ENCODE results near the gene CFAP97D1.

CFAP97D1 gene

GRCh38 chr17:43810226-43810715 lies 30.0 kb downstream of the CFAP97D1 start:
- no peaks in the 10 kb centered on the region; the same call in none of the 2 replicates for H3K27me3 ChIP-seq (replicated peaks; ENCODE audit: control insufficient read depth, insufficient read depth, low read length)
- H3K36me3 ChIP-seq (ENCODE audit: control insufficient read depth, insufficient read depth, low read length), result no peaks in the 10 kb centered on the region
- no peak overlapping the region for H3K4me3 ChIP-seq (replicated peaks; ENCODE audit: low read depth, low read length)
- TF ChIP-seq CTCF (IDR thresholded peaks at IDR 0.05; ENCODE audit: insufficient read depth, low read length, poor library complexity, severe bottlenecking), result no peak
- no peak for DNase-seq (ENCODE audit: extremely low read depth, insufficient read length)

GRCh38 chr17:43810823-43811222 lies 30.6 kb downstream of the CFAP97D1 start:
- no peak for DNase-seq (ENCODE audit: extremely low read depth, insufficient read length)
- Histone ChIP-seq H3K36me3 (ENCODE audit: control insufficient read depth, insufficient read depth, low read length) (no peaks in the 10 kb centered on the region), H3K27me3 (replicated peaks; ENCODE audit: control insufficient read depth, insufficient read depth, low read length) (no peaks in the 10 kb centered on the region; the same call in none of the 2 replicates), H3K4me3 (replicated peaks; ENCODE audit: low read depth, low read length) (no peak overlapping the region)
- no peak for TF ChIP-seq CTCF (IDR thresholded peaks at IDR 0.05; ENCODE audit: insufficient read depth, low read length, poor library complexity, severe bottlenecking)

- Histone ChIP-seq H3K36me3 (ENCODE audit: control insufficient read depth, insufficient read depth, low read length) (no peaks in the 10 kb centered on the region), H3K27me3 (replicated peaks; ENCODE audit: control insufficient read depth, insufficient read depth, low read length) (no peaks in the 10 kb centered on the region; the same call in none of the 2 replicates), H3K4me3 (replicated peaks; ENCODE audit: low read depth, low read length) (no peak overlapping the region)
- no peak for DNase-seq (ENCODE audit: extremely low read depth, insufficient read length)
- no peak for TF ChIP-seq CTCF (IDR thresholded peaks at IDR 0.05; ENCODE audit: insufficient read depth, low read length, poor library complexity, severe bottlenecking)
Observed at GRCh38 chr17:43812396-43813265, 32.4 kb downstream of the CFAP97D1 start.

- no peak for TF ChIP-seq CTCF (IDR thresholded peaks at IDR 0.05; ENCODE audit: insufficient read depth, low read length, poor library complexity, severe bottlenecking)
- H3K4me3 ChIP-seq (replicated peaks; ENCODE audit: low read depth, low read length), result no peak overlapping the region
- H3K27me3 ChIP-seq (replicated peaks; ENCODE audit: control insufficient read depth, insufficient read depth, low read length), result no peaks in the 10 kb centered on the region; the same call in none of the 2 replicates
- no peak for DNase-seq (ENCODE audit: extremely low read depth, insufficient read length)
- H3K36me3 ChIP-seq (ENCODE audit: control insufficient read depth, insufficient read depth, low read length), result no peaks in the 10 kb centered on the region
Observed at GRCh38 chr17:43813386-43813785, 33.2 kb downstream of the CFAP97D1 start.

GRCh38 chr17:43814026-43814425 lies 33.8 kb downstream of the CFAP97D1 start:
- no peaks in the 10 kb centered on the region; the same call in none of the 2 replicates for H3K27me3 ChIP-seq (replicated peaks; ENCODE audit: control insufficient read depth, insufficient read depth, low read length)
- no peak for DNase-seq (ENCODE audit: extremely low read depth, insufficient read length)
- no peak for TF ChIP-seq CTCF (IDR thresholded peaks at IDR 0.05; ENCODE audit: insufficient read depth, low read length, poor library complexity, severe bottlenecking)
- H3K4me3 ChIP-seq (replicated peaks; ENCODE audit: low read depth, low read length), result no peak overlapping the region
- no peaks in the 10 kb centered on the region for H3K36me3 ChIP-seq (ENCODE audit: control insufficient read depth, insufficient read depth, low read length)

Measured in GM06990 (cell line).